ENCODE data around the gene DDX39B. TPM values are rescaled to one million over a fixed set of nuclear protein-coding genes. Genes with fewer than 3 reads are reported as not detected.

DDX39B gene
- total and polyA plus RNA-seq, 9 of the 15 experiments (the other 6 are each of a cell fraction or from before 2014, with no cell fraction given): 479 to 869 (median 592) TPM

DNA sequence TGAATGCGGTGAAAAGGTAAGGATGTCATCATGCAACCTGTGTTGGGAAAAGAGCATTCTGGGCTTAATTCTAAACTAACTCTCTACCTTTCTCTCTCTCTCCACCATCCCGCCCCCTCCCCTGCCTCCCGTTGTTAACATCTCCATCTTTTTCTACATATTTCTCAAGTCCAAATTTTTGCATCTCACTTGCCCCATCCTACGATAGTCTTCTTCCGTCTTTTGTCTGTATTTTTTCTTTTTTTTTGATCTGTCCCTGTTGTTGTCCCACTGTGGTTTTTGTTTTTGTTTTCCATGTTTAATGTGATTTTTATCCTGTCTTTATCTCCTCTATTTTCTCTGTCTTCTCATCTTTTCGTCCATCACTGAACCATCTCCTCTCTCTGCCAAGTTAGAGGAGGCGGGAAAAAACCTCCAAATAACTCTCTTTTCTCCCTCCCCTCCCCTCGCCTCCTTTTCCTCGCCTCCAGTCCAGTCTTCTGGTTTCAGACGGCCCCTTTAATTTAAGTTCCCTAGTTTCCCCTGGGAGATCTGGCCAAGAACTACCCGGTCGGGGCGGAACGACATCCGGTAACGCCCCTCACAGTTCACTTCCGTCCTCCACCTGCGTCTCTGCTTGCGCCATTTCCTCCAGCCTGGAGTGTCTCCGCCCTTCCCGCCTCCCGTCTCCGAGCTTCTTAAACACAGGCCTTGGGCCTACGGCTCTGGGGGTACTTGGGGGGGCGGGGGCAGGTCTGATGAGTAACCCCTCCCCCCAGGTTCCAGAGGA lies 5.3 kb upstream of the DDX39B start, which contains the start of gene NFKBIL1 (continued):
- TF ChIP-seq, protein P1, sequence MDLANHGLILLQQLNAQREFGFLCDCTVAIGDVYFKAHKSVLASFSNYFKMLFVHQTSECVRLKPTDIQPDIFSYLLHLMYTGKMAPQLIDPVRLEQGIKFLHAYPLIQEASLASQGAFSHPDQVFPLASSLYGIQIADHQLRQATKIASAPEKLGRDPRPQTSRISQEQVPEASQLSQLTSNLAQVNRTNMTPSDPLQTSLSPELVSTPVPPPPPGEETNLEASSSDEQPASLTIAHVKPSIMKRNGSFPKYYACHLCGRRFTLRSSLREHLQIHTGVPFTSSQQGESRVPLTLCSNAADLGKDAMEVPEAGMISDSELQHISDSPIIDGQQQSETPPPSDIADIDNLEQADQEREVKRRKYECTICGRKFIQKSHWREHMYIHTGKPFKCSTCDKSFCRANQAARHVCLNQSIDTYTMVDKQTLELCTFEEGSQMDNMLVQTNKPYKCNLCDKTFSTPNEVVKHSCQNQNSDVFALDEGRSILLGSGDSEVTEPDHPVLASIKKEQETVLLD (IDR thresholded peaks at IDR 0.05): no peak; the same call in none of the 2 replicates
- TF ChIP-seq, protein P2, sequence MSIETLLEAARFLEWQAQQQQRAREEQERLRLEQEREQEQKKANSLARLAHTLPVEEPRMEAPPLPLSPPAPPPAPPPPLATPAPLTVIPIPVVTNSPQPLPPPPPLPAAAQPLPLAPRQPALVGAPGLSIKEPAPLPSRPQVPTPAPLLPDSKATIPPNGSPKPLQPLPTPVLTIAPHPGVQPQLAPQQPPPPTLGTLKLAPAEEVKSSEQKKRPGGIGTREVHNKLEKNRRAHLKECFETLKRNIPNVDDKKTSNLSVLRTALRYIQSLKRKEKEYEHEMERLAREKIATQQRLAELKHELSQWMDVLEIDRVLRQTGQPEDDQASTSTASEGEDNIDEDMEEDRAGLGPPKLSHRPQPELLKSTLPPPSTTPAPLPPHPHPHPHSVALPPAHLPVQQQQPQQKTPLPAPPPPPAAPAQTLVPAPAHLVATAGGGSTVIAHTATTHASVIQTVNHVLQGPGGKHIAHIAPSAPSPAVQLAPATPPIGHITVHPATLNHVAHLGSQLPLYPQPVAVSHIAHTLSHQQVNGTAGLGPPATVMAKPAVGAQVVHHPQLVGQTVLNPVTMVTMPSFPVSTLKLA (conservative IDR thresholded peaks at IDR 0.05): peak; percentile 77 to 84
- TF ChIP-seq, protein P3, sequence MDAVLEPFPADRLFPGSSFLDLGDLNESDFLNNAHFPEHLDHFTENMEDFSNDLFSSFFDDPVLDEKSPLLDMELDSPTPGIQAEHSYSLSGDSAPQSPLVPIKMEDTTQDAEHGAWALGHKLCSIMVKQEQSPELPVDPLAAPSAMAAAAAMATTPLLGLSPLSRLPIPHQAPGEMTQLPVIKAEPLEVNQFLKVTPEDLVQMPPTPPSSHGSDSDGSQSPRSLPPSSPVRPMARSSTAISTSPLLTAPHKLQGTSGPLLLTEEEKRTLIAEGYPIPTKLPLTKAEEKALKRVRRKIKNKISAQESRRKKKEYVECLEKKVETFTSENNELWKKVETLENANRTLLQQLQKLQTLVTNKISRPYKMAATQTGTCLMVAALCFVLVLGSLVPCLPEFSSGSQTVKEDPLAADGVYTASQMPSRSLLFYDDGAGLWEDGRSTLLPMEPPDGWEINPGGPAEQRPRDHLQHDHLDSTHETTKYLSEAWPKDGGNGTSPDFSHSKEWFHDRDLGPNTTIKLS (IDR thresholded peaks at IDR 0.05; ENCODE audit: borderline replicate concordance, low read depth): no peak
- TF ChIP-seq, protein P4, sequence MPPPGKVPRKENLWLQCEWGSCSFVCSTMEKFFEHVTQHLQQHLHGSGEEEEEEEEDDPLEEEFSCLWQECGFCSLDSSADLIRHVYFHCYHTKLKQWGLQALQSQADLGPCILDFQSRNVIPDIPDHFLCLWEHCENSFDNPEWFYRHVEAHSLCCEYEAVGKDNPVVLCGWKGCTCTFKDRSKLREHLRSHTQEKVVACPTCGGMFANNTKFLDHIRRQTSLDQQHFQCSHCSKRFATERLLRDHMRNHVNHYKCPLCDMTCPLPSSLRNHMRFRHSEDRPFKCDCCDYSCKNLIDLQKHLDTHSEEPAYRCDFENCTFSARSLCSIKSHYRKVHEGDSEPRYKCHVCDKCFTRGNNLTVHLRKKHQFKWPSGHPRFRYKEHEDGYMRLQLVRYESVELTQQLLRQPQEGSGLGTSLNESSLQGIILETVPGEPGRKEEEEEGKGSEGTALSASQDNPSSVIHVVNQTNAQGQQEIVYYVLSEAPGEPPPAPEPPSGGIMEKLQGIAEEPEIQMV (tag; conservative IDR thresholded peaks at IDR 0.05; ENCODE audit: low read depth): peak; percentile 65
- TF ChIP-seq SP1 (CRISPR knock-in tag; IDR thresholded peaks at IDR 0.05) (peak; percentile 99), SAFB (IDR thresholded peaks at IDR 0.05; ENCODE audit: borderline replicate concordance, low read depth, low read length) (no peak), PRMT5 (CRISPR knock-in tag; IDR thresholded peaks at IDR 0.05) (no peak), ZNF561 (CRISPR knock-in tag; conservative IDR thresholded peaks at IDR 0.05) (no peak), TAF1 (IDR thresholded peaks at IDR 0.05; ENCODE audit: control insufficient read depth, extremely low read depth, insufficient read depth, low read length, severe bottlenecking) (peak; percentile 92), ZNF696 (CRISPR knock-in tag; conservative IDR thresholded peaks at IDR 0.05) (no peak), PHF8 (IDR thresholded peaks at IDR 0.05; ENCODE audit: borderline replicate concordance, low read length) (peak; percentile 67; the same call in 1 of the 2 replicates), SIX5 (IDR thresholded peaks at IDR 0.05; ENCODE audit: borderline replicate concordance in 1 of 2, insufficient read depth in 1 of 2, low read depth in 1 of 2, low read length in 2 of 2) (peak; percentile 98), HNRNPK (IDR thresholded peaks at IDR 0.05; ENCODE audit: low read depth, low read length, poor library complexity, severe bottlenecking) (no peak), MEF2D (tag; conservative IDR thresholded peaks at IDR 0.05; ENCODE audit: low read depth) (peak; percentile 74)
- TF ChIP-seq, protein P5, sequence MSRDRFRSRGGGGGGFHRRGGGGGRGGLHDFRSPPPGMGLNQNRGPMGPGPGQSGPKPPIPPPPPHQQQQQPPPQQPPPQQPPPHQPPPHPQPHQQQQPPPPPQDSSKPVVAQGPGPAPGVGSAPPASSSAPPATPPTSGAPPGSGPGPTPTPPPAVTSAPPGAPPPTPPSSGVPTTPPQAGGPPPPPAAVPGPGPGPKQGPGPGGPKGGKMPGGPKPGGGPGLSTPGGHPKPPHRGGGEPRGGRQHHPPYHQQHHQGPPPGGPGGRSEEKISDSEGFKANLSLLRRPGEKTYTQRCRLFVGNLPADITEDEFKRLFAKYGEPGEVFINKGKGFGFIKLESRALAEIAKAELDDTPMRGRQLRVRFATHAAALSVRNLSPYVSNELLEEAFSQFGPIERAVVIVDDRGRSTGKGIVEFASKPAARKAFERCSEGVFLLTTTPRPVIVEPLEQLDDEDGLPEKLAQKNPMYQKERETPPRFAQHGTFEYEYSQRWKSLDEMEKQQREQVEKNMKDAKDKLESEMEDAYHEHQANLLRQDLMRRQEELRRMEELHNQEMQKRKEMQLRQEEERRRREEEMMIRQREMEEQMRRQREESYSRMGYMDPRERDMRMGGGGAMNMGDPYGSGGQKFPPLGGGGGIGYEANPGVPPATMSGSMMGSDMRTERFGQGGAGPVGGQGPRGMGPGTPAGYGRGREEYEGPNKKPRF (IDR thresholded peaks at IDR 0.05; ENCODE audit: low read depth, low read length): no peak
- TF ChIP-seq, protein P6, sequence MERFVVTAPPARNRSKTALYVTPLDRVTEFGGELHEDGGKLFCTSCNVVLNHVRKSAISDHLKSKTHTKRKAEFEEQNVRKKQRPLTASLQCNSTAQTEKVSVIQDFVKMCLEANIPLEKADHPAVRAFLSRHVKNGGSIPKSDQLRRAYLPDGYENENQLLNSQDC (CRISPR knock-in tag; IDR thresholded peaks at IDR 0.05): no peak
